ES-I3 (cell line): ENCODE measurements around the gene WWTR1.

Experiments
- H3K36me3 ChIP-seq: 2 replicates; pipeline ENCODE4 v1.6.1; 2013; ENCODE audit warnings: mild to moderate bottlenecking, low read length, control low read depth, moderate library complexity; ENCODE audit not compliant: insufficient read depth
- H3K4me1 ChIP-seq: 2 replicates; pipeline ENCODE4 v1.6.1; 2013; ENCODE audit warnings: mild to moderate bottlenecking, control low read depth, low read length; ENCODE audit not compliant: insufficient read depth
- H3K9ac ChIP-seq: 2 replicates; pipeline ENCODE4 v1.6.1; 2013; ENCODE audit warnings: low read depth, mild to moderate bottlenecking, low read length, moderate library complexity
- H3K9me3 ChIP-seq: 2 replicates; pipeline ENCODE4 v1.6.1; 2013; ENCODE audit warnings: mild to moderate bottlenecking, low read length, moderate library complexity; ENCODE audit not compliant: control insufficient read depth, insufficient read depth

Gene WWTR1

DNA sequence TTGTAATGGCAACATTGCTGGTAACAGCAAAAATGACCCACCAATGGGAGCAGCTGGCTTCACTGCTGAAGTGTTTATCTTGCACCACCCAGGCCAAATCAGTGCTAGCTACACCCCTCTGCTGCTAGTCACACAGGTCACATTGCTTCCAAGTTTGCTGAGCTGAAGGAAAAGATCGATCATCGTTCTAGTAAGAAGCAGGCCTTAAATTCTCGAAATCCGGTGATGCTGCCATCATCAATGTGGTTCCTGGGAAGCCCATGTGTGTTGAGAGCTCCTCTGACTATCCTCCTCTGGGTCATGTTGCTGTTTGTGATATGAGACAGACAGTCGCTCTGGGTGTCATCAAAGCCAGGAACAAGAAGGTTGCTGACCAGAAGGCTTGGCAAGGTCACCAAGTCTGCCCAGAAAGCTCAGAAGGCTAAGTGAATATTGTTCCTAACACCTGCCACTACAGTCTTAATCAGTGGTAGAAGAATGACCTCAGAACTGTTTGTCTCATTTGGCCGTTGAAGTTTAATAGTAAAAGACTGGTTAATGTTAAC lies 162.2 kb downstream of the WWTR1 start:
- no peaks in the 10 kb centered on the region for H3K36me3 ChIP-seq
- H3K9ac ChIP-seq = no peak overlapping the region
- no peaks in the 10 kb centered on the region for H3K9me3 ChIP-seq
- H3K4me1 ChIP-seq = peaks cover 3% of the 10 kb centered on the region; the same call in 1 of the 2 replicates

DNA sequence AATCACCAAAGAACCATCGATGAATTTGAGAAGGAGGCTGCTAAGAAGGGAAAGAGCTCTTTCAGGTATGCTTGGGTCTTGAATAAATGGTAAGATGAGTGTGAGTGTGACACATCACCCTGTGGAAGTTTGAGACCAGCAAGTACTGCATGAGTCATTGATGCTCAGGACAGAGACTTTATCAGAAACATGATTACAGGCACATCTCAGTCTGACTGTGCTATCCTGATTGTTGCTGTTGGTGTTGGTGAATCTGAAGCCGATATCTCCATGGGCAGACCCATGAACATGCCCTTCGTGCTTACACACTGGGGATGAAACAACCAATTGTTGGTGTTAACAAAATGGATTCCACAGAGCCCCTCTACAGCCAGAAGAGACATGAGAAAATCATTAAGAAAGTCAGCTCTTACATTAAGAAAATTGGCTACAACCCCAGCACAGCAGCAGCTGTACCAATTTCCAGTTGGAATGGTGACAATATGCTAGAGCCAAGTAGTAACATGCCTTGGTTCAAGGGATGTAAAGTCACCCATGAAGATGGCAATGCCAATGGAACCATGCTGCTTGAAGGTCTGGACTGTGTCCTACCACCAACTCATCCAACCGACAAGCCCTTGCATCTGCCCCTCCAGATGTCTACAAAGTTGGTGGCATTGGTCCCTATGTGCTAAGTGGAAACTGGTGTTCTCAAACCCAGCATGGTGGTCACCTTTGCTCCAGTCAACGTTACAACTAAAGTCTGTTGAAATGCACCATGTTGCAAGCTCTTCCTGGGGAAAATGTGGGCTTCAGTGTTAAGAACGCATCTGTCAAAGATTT lies 162.9 kb downstream of the WWTR1 start:
- H3K4me1 ChIP-seq = peaks cover 3% of the 10 kb centered on the region; the same call in 1 of the 2 replicates
- no peaks in the 10 kb centered on the region for H3K9me3 ChIP-seq
- no peak overlapping the region for H3K9ac ChIP-seq
- no peaks in the 10 kb centered on the region for H3K36me3 ChIP-seq

DNA sequence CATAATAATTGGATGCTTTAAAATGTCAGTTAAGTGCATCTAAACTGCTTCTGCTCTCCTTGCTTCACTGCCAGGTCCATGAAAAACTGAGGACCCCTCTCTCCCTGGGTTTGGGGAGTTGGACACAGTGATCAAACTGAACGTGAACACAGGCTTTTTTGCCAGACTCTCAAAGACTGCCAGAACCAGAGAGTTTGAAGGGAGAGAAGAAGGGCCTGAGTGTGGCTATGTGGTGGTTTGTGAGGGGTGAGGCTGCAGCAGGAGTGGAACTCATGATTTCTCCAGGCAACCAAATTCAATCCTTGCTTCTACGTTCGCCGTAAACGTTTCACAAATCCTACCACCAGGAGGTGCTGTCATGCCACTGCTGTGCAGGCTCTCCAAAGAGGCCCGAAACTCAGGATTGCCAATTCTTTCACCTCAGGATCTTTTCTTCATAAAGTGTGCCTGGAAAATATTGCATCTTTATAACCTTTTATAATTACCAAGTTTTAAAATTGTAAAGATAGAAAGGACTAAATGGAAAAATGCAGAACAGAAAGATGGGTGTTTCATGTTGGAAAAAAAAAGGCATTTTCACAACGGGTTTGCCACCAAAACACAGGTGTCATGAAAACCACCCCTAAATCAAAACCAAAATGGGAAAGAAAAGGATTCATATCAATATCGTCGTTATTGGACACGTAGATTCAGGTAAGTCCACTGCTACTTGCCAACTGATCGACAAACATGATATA lies 163.6 kb downstream of the WWTR1 start:
- Histone ChIP-seq H3K9me3 (no peaks in the 10 kb centered on the region), H3K9ac (no peak overlapping the region), H3K36me3 (no peaks in the 10 kb centered on the region), H3K4me1 (peaks cover 3% of the 10 kb centered on the region; the same call in 1 of the 2 replicates)

DNA sequence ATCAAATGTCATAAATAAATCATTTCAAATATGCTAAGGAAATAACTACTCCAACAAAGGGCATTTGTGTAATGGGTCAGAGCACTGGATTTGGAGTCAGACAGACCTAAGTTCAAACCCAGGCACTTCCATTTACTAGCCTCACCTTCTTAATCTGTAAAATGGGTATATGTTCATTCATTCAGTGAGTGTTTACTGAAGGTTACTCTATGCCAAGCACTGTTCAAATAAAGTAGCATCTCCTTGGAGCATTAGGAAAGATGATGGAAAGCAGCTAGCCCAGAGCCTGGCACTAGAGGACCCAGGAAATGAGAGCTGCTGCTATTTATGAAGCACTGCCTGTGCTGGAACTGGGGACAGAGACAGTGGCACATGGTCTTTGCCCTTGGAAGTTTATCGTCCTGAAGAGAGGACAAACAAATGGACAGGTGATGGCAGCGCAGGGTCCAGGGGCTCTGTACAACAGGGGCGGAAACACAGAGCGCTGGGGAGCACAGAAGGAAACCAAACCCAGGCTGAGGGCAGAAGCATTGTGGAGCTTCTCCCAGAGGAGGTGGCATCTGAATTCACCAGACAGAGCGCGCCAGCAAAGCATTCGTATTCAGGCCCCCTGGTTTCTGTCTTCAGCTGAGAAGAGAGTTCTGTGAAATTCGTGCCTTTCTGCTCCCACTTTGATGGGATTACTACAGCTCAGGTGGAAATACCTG lies 164.4 kb downstream of the WWTR1 start:
- Histone ChIP-seq H3K9me3 (no peaks in the 10 kb centered on the region), H3K4me1 (peaks cover 3% of the 10 kb centered on the region; the same call in 1 of the 2 replicates), H3K36me3 (no peaks in the 10 kb centered on the region), H3K9ac (no peak overlapping the region)

DNA sequence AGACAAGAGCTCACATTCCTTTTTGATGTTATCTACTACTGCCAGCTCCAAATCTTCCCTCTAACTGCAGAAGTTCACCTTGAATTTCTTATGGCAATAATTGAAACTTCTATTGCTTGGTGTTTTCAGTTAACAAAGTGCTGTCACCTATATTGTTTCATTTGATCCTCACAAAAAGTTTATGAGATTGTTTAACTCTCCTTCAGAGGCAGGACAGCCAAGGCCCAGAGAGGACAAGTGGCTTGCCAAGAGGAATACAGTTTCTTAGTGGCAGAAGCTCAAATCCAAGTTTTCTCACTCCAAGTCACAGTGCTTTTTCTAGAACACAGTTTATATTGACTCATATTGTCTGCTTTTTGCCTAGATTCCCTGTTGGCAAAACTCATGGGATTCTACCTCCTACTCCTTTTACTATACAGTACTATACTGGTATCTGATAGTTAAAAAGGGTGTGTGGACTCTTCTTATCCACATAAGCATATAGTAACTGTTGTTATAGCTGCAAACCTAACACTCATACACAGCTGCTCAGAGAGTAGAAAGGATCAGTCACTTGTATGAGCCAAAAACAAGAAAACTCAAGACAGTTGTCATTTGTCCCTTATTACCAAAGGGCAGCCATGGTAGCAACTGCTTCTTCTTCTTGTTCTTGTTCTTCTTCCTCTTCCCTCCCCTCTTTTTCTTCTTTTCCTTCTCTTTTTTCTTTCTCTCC lies 167.4 kb downstream of the WWTR1 start:
- no peak overlapping the region for H3K9ac ChIP-seq
- H3K36me3 ChIP-seq = no peaks in the 10 kb centered on the region
- no peaks in the 10 kb centered on the region for H3K9me3 ChIP-seq
- peaks cover 3% of the 10 kb centered on the region; the same call in 1 of the 2 replicates for H3K4me1 ChIP-seq

DNA sequence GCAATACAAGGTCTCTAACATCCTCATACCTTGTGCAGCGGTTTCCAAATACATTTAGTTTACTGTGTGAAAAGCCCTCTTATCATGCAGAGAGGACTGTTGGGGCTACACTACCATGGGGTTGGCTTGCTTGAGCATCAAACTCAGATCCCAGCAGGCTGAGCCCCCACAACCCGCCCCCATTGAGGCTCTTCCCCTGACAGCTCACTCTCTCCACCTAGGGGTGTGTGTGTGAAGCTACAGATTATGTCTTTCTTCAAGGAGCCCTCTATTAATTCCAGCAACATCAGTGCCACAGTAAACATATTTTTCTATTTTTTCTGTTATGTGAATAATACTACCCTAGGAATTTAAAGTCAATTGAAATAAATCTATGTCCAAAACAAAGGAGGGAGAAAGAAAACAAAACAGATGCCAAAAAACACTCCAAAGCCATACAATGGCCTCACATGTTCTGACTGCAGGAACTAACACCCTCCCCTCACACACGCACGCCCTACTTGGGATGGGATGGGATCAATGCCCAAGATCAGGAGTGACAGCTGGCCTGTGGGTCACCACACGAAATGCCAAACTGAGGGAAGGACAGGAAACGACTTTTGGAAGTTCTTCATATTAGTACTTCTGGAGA lies 168.7 kb downstream of the WWTR1 start:
- Histone ChIP-seq H3K9ac (no peak overlapping the region), H3K9me3 (no peaks in the 10 kb centered on the region), H3K4me1 (peaks cover 3% of the 10 kb centered on the region; the same call in 1 of the 2 replicates), H3K36me3 (no peaks in the 10 kb centered on the region)

DNA sequence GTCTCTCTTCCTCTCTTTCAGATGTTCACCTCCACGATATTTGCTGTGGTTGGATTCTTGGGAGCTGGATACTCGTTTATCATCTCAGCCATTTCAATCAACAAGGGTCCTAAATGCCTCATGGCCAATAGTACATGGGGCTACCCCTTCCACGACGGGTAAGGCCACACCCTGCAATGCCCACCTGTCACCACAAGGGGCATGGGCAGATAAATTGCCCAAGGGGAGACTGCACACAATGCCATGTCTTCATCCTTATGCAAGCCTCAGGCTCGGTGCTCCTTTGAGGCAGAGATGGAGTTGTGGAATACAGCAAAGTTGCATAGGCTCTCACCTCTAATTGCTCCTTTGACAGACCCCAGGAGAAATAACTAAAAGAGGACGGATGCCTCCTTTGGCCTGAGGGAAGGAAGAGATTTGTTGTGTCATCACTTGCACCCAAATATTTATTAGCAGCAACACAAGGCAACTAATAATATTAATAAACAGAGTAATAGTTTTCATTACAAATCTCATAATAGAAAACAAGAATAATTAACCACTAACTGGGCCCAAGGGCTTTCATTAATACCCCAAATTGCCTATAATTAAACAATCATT lies 170.1 kb downstream of the WWTR1 start:
- Histone ChIP-seq H3K4me1 (no peaks in the 10 kb centered on the region), H3K36me3 (no peaks in the 10 kb centered on the region), H3K9me3 (no peaks in the 10 kb centered on the region), H3K9ac (no peak overlapping the region)

DNA sequence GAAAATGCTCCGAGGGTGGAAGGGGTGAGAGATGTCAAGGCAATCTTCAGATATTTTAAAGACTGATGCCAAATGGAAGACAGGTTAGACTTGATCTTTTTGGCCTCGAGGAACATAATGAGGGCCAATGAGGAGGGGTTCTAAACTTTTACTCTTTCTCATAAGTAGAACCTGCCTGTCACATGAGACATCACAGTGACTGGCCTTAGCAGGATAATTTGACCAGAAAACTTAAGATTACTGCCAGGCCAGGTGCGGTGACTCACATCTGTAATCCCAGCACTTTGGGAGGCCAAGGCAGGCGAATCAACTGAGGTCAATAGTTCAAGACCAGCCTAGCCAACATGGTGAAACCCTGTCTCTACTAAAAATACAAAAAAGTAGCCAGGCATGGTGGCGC lies 171.1 kb downstream of the WWTR1 start:
- Histone ChIP-seq H3K9ac (no peak overlapping the region), H3K4me1 (no peaks in the 10 kb centered on the region)

DNA sequence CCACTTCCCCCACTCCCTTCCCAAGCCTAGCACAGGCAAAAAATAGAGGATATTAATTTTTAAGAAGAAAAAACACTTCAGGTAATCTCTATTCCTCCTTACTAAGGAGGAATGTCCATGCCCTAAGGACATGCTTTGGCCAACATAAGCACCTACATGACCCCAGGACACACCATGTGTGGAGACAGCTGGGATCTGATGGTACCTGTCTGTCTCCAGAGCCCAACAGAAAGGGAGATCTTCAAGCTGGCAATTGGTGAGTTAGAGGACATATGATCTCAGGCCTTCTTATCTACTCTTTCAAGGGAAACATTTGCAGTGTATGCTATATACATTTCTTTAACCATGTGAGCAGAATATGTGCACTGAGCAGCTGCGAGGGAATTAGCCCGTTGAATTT lies 176.3 kb downstream of the WWTR1 start:
- Histone ChIP-seq H3K9ac (no peak overlapping the region), H3K4me1 (0 out of 2 replicates have a peak, but pooled peaks cover 9% of the 10 kb centered on the region), H3K9me3 (no peaks in the 10 kb centered on the region), H3K36me3 (no peaks in the 10 kb centered on the region)

More for the DNA sequence above, 171.1 kb downstream of the WWTR1 start:
- Histone ChIP-seq H3K36me3 (no peaks in the 10 kb centered on the region), H3K9me3 (no peaks in the 10 kb centered on the region)

DNA sequence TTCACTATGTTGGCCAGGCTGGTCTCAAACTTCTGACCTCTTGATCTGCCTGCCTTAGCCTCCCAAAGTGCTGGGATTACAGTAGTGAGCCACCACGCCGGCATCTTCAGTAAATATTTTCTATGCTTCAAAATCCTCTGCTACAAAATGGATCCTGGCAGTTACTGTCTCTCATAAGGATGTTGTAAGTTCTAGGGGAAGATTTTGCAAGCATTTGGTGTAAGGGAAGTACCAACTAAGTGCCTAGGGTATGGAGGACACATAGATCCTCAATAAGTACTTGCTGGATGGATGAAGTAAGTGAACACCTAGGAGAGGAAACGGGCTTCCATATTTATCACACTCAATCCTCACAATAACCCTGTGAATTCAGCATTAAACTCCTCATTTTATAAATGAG lies 176.8 kb downstream of the WWTR1 start:
- H3K4me1 ChIP-seq = 0 out of 2 replicates have a peak, but pooled peaks cover 9% of the 10 kb centered on the region
- H3K9me3 ChIP-seq = no peaks in the 10 kb centered on the region
- no peak overlapping the region for H3K9ac ChIP-seq
- H3K36me3 ChIP-seq = no peaks in the 10 kb centered on the region

DNA sequence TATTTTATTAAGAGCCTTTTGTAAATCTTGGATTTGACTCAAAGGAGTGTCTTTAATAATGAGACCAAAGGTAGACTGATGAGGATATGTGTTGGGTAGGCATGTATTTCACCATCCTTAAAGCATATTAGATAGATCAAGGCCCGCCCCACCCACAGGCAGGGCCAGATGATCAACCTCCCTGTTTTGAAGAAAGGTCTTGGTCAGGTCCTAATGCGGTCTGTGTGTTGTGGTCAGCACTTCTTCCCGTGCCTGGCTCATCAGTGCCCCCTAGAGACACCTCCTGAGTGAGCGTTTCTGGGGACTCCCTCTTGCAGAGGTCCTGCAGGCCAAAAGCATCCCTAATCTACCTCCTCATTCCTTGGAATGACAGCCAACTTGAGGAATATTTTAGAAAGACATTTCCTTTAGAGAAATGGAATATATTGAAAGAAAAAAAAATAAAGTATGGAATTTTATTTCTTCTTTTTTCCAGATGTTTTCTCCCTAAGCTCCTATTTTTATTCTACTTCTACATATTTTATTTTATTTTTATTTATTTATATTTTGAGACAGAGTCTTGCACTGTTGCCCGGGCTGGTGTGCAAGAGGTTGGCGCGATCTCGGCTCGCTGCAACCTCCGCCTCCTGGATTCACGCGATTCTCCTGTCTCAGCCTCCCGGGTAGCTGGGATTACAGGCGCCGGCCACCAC lies 177.4 kb downstream of the WWTR1 start:
- Histone ChIP-seq H3K36me3 (no peaks in the 10 kb centered on the region), H3K9ac (no peak overlapping the region), H3K9me3 (no peaks in the 10 kb centered on the region), H3K4me1 (0 out of 2 replicates have a peak, but pooled peaks cover 9% of the 10 kb centered on the region)

DNA sequence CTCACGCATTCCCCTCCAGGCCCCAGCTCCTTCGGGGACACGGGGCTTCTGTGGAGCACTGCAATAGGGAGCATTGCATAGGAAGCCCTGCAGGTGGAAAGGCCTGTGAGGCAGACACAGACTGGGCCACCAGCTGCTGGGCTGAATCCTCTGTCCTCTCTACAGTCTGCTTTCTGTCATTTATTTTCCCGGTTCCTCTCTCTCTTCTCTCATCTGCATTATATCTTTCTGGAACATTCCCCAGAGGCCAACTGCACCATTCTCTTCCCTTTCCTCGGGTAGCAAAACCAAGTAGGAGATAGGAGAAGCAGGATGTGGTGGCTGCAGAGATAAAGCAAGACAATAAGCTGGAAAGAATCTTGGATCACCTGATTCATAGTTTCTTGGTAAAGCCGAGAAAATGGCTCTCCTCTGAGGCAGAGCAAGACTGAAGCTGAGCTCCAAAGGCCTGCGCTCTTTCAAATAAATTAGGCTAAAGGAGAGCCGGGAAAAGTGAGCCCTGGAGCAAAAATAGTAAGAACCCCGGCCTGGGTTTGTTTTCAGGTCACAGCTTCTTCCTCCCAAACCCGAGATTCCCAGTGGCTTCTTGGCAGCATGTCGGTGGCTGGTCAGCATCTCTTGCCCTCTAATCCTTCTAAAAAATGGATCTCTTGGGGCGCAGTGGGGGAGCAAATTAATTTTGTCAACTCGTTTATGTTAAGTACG lies 178.1 kb downstream of the WWTR1 start:
- Histone ChIP-seq H3K9me3 (no peaks in the 10 kb centered on the region), H3K36me3 (no peaks in the 10 kb centered on the region), H3K9ac (no peak overlapping the region), H3K4me1 (0 out of 2 replicates have a peak, but pooled peaks cover 9% of the 10 kb centered on the region)
